H9 (cell line): ENCODE measurements around the gene VPS16. TPM values are rescaled to one million over a fixed set of nuclear protein-coding genes. Genes with fewer than 3 reads are reported as not detected.

ENCODE experiments used
- DNase-seq: peaks from one replicate; pipeline ENCODE4 v3.0.0-alpha.2; 2017
- H2AFZ ChIP-seq: one replicate; pipeline ENCODE4 v1.6.1; 2013; ENCODE audit warnings: mild to moderate bottlenecking, low read length, control low read depth, moderate library complexity
- H2AK5ac ChIP-seq: 2 replicates; pipeline ENCODE4 v1.6.1; 2013; ENCODE audit warnings: low read length, control low read depth, mixed read lengths; ENCODE audit not compliant: insufficient read length
- H2BK120ac ChIP-seq: one replicate; pipeline ENCODE4 v1.6.1; 2013; ENCODE audit warnings: low read depth, mild to moderate bottlenecking, low read length, control low read depth, inconsistent platforms; ENCODE audit not compliant: poor library complexity, severe bottlenecking
- H2BK12ac ChIP-seq: 2 replicates; pipeline ENCODE4 v1.6.1; 2013; ENCODE audit warnings: low read length, control low read depth, mixed read lengths, low read depth; ENCODE audit not compliant: insufficient read length
- H2BK15ac ChIP-seq: 2 replicates; pipeline ENCODE4 v1.6.1; 2013; ENCODE audit warnings: low read depth, low read length, control low read depth
- H2BK20ac ChIP-seq: one replicate; pipeline ENCODE4 v1.6.1; 2013; ENCODE audit warnings: low read depth, mild to moderate bottlenecking, low read length, control low read depth, inconsistent platforms; ENCODE audit not compliant: poor library complexity, severe bottlenecking
- H2BK5ac ChIP-seq: 2 replicates; pipeline ENCODE4 v1.6.1; 2013; ENCODE audit warnings: low read length, control low read depth, mixed read lengths; ENCODE audit not compliant: insufficient read length
- H3K14ac ChIP-seq: 2 replicates; pipeline ENCODE4 v1.6.1; 2013; ENCODE audit warnings: low read length, control low read depth; ENCODE audit not compliant: insufficient read depth
- H3K18ac ChIP-seq: 2 replicates; pipeline ENCODE4 v1.6.1; 2013; ENCODE audit warnings: low read depth, mild to moderate bottlenecking, mixed read lengths, low read length, control low read depth; ENCODE audit not compliant: insufficient read length
- H3K23ac ChIP-seq: 2 replicates; pipeline ENCODE4 v1.6.1; 2013; ENCODE audit warnings: low read length, control low read depth, mixed read lengths, low read depth; ENCODE audit not compliant: insufficient read length
- H3K23me2 ChIP-seq: 2 replicates; pipeline ENCODE4 v1.6.1; 2013; ENCODE audit warnings: low read depth, mild to moderate bottlenecking, mixed read lengths, low read length, control low read depth; ENCODE audit not compliant: insufficient read length, poor library complexity, severe bottlenecking
- H3K27ac ChIP-seq: 2 replicates; pipeline ENCODE4 v1.5.1; 2013; ENCODE audit warnings: low read length, control low read depth, mixed read lengths, low read depth; ENCODE audit not compliant: insufficient read length
- H3K27me3 ChIP-seq: 2 replicates; pipeline ENCODE4 v1.6.1; 2013; ENCODE audit warnings: low read length, control low read depth, inconsistent platforms; ENCODE audit not compliant: insufficient read depth
- H3K4ac ChIP-seq: 2 replicates; pipeline ENCODE4 v1.6.1; 2013; ENCODE audit warnings: low read depth, mild to moderate bottlenecking, control low read depth, inconsistent platforms, low read length, moderate library complexity
- H3K4me1 ChIP-seq: 2 replicates; pipeline ENCODE4 v1.6.1; 2013; ENCODE audit warnings: low read length, control low read depth, inconsistent platforms; ENCODE audit not compliant: insufficient read depth
- H3K4me2 ChIP-seq: 2 replicates; pipeline ENCODE4 v1.6.1; 2013; ENCODE audit warnings: low read length, control low read depth, mixed read lengths; ENCODE audit not compliant: insufficient read length, insufficient read depth
- H3K56ac ChIP-seq: 2 replicates; pipeline ENCODE4 v1.6.1; 2013; ENCODE audit warnings: low read depth, mild to moderate bottlenecking, mixed read lengths, low read length, control low read depth; ENCODE audit not compliant: insufficient read length
- H3K79me1 ChIP-seq: 2 replicates; pipeline ENCODE4 v1.6.1; 2013; ENCODE audit warnings: low read depth, mild to moderate bottlenecking, moderate library complexity, low read length, control low read depth, inconsistent platforms; ENCODE audit not compliant: insufficient read depth, poor library complexity, severe bottlenecking
- H3K79me2 ChIP-seq: 2 replicates; pipeline ENCODE4 v1.6.1; 2013; ENCODE audit warnings: low read length, control low read depth, inconsistent platforms; ENCODE audit not compliant: insufficient read depth
- H3K9ac ChIP-seq: 2 replicates; pipeline ENCODE4 v1.6.1; 2013; ENCODE audit warnings: low read length, control low read depth, mixed read lengths; ENCODE audit not compliant: insufficient read length; ENCODE audit errors: extremely low read depth
- H3K9me3 ChIP-seq: one replicate; pipeline ENCODE4 v1.6.1; 2013; ENCODE audit warnings: low read depth, low read length, inconsistent platforms; ENCODE audit not compliant: control insufficient read depth
- H3T11ph ChIP-seq: one replicate; pipeline ENCODE4 v1.6.1; 2013; ENCODE audit warnings: mild to moderate bottlenecking, low read length, control low read depth, inconsistent platforms
- H4K20me1 ChIP-seq: one replicate; pipeline ENCODE4 v1.6.1; 2013; ENCODE audit not compliant: control insufficient read depth, insufficient read length, insufficient read depth
- H4K5ac ChIP-seq: 2 replicates; pipeline ENCODE4 v1.6.1; 2013; ENCODE audit warnings: low read depth, mild to moderate bottlenecking, mixed read lengths, low read length, control low read depth; ENCODE audit not compliant: insufficient read length
- H4K8ac ChIP-seq: replicated peaks from 2 replicates; pipeline ENCODE4 v1.6.1; 2013; ENCODE audit warnings: low read length, control low read depth, mixed read lengths, low read depth; ENCODE audit not compliant: insufficient read length
- H4K91ac ChIP-seq: 2 replicates; pipeline ENCODE4 v1.6.1; 2013; ENCODE audit warnings: low read depth, mild to moderate bottlenecking, moderate library complexity, mixed read lengths, low read length, control low read depth; ENCODE audit not compliant: insufficient read length
- H3K27ac Mint-ChIP-seq, 3 experiments: 2 replicates in 2 of 3; 3 replicates in 1 of 3; pipeline ENCODE4 v1.8.0; 2020 to 2021; ENCODE audit warnings: mixed read lengths in 3 of 3, mild to moderate bottlenecking in 1 of 3, moderate library complexity in 1 of 3
- H3K27me3 Mint-ChIP-seq: 2 replicates; pipeline ENCODE4 v1.8.0; 2021; ENCODE audit warnings: low read depth, mild to moderate bottlenecking, moderate library complexity, mixed read lengths
- H3K36me3 Mint-ChIP-seq, 3 experiments: 2 replicates in 2 of 3; 3 replicates in 1 of 3; pipeline ENCODE4 v1.8.0; 2020 to 2021; ENCODE audit warnings: low read depth in 3 of 3, mixed read lengths in 3 of 3; ENCODE audit not compliant: insufficient read depth in 1 of 3
- H3K4me1 Mint-ChIP-seq, 2 experiments: 2 replicates each; pipeline ENCODE4 v1.8.0; 2020; ENCODE audit warnings: mixed read lengths in 2 of 2
- H3K4me3 Mint-ChIP-seq, 2 experiments: 2 replicates in 1 of 2; 3 replicates in 1 of 2; pipeline ENCODE4 v1.8.0; 2020 to 2021; ENCODE audit warnings: mild to moderate bottlenecking in 2 of 2, mixed read lengths in 2 of 2, moderate library complexity in 1 of 2
- H3K9me3 Mint-ChIP-seq, 2 experiments: 2 replicates in 1 of 2; 3 replicates in 1 of 2; pipeline ENCODE4 v1.8.0; 2020; ENCODE audit warnings: mild to moderate bottlenecking in 2 of 2, mixed read lengths in 2 of 2, moderate library complexity in 1 of 2
- CTCF ChIP-seq: fragments of 200-600 bp; sonication (generic); conservative IDR thresholded peaks from 3 replicates; pipeline ENCODE4 v1.8.0; 2021; ENCODE audit warnings: antibody characterized with exemption, mild to moderate bottlenecking
- WGBS: extraction: QIAGEN DNeasy Blood & Tissue Kit; methylation state at CpG from one replicate; pipeline ENCODE4 v1.1.7; 2013; ENCODE audit warnings: missing lambda C conversion rate, low lambda C conversion rate, mixed read lengths; ENCODE audit not compliant: insufficient read length; ENCODE audit errors: extremely low coverage; 5-methylcytosine and 5-hydroxymethylcytosine counted together
- total RNA-seq: library from RNA; stranded (reverse); gene quantifications from 2 replicates; pipeline ENCODE4 v1.2.1, GENCODE V29; 2021

VPS16 gene
- total RNA-seq, 1 experiment from 2014 or later = 32.1 TPM

DNA sequence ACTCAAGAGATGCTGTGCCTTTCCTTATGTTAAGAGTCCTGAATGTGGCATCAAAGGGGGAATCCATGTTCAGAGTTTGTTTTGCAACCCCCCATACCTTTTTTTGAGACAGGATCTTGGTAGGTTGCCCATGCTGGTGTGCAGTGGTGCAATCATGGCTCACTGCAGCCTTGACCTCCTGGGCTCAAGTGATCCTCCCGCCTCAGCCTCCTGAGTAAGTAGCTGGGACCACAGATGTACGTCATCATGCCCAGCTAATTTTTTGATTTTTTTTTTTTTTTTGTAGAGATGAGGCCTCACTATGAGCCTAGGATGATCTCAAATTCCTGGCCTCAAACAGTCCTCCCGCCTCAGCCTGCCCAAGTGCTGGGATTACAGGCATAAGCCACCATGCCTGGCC is 49.3 kb downstream of the VPS16 start:
- no peak overlapping the region for H2AFZ ChIP-seq
- Mint-ChIP-seq H3K4me3 (no peak overlapping the region), H3K27me3 (no peaks in the 10 kb centered on the region), H3K27ac (no peak overlapping the region), H3K9me3 (no peaks in the 10 kb centered on the region), H3K36me3 (peaks cover 0 to 4% (median 0%) of the 10 kb centered on the region in 3 experiments; a peak in 2 of 7 replicates), H3K4me1 (no peaks in the 10 kb centered on the region)
- no peak overlapping the region for H2AK5ac ChIP-seq
- H3K23me2 ChIP-seq = no peaks in the 10 kb centered on the region
- no peaks in the 10 kb centered on the region for H3K4me1 ChIP-seq
- no peaks in the 10 kb centered on the region for H3K9me3 ChIP-seq
- no peak overlapping the region for H2BK20ac ChIP-seq
- H3K79me1 ChIP-seq = peaks cover 14% of the 10 kb centered on the region
- no peak for DNase-seq
- H2BK15ac ChIP-seq = no peak overlapping the region
- H4K8ac ChIP-seq = no peak overlapping the region
- no peak overlapping the region for H2BK12ac ChIP-seq
- H4K5ac ChIP-seq = no peak overlapping the region
- no peak overlapping the region for H3K4ac ChIP-seq
- no peak overlapping the region for H3K27ac ChIP-seq
- H3K9ac ChIP-seq = no peak overlapping the region
- H3K56ac ChIP-seq = no peak overlapping the region
- no peak overlapping the region for H3K18ac ChIP-seq
- WGBS = no CpG with 5 or more reads among the region's 3 CpGs
- peaks cover 20% of the 10 kb centered on the region for H3K79me2 ChIP-seq
- no peak overlapping the region for H2BK5ac ChIP-seq
- no peaks in the 10 kb centered on the region for H3K27me3 ChIP-seq
- H2BK120ac ChIP-seq = no peak overlapping the region
- no peak overlapping the region for H3K14ac ChIP-seq
- no peak for TF ChIP-seq CTCF
- no peak overlapping the region for H3K23ac ChIP-seq
- no peak overlapping the region for H4K91ac ChIP-seq
- H3T11ph ChIP-seq = no peak overlapping the region
- H3K4me2 ChIP-seq = no peak overlapping the region
- H4K20me1 ChIP-seq = no peaks in the 10 kb centered on the region
